Cardiac fibroblast (primary cell): Measurements from ENCODE around the gene ACSF3.

ENCODE experiments used
- DNase-seq, 2 donors: peaks; one replicate each; pipeline versions ENCODE4 v3.0.0 to v3.0.0-alpha.2; 2010; ENCODE audit warnings: low read depth in 2 of 2
- H3K4me3 ChIP-seq, 2 donors: replicated peaks in 1 of 2; 1 replicate in 1 of 2; 2 replicates in 1 of 2; pipeline ENCODE4 v1.5.1; 2011; ENCODE audit warnings: low read depth in 2 of 2, low read length in 2 of 2, mild to moderate bottlenecking in 2 of 2, moderate library complexity in 1 of 2
- TF ChIP-seq, protein P1 (sequence below): IDR thresholded peaks from one replicate; pipeline ENCODE4 v1.5.1; 2011; ENCODE audit warnings: low read depth, mild to moderate bottlenecking, low read length, inconsistent platforms

Gene ACSF3

DNA sequence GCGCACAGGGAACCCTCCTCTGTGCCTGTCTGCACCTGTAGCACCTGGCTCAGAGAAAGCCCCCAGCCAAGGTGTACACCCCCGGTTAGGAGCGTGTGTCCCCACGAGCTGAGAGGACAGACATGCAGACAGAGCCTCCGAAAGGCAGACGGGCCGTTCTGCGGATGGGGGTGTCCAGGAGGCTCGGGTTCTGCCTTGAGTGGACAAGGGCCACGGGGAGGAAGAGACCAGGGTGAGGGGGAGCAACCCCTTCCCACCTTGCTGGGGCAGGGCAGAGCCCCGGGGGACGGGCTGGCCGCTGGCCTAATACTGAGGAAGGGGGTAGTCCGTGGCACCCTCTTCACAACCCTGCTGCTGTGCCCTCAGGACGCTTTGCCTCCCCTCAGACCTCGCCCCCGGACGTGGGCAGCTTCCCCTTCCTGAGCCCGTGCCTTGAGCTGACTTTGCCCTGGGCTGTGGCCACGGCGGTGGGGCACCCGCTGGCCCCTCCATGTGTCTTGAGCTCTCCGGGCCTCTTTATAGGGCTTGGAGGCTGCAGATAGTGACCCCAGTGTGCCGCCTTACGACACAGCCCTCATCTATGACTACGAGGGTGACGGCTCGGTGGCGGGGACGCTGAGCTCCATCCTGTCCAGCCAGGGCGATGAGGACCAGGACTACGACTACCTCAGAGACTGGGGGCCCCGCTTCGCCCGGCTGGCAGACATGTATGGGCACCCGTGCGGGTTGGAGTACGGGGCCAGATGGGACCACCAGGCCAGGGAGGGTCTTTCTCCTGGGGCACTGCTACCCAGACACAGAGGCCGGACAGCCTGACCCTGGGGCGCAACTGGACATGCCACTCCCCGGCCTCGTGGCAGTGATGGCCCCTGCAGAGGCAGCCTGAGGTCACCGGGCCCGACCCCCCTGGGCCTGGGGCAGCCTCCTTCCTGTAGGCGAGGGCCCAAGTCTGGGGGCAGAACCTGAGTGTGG is 101.0 kb downstream of the ACSF3 start:
- H3K4me3 ChIP-seq = no peak overlapping the region
- TF ChIP-seq, protein P1, sequence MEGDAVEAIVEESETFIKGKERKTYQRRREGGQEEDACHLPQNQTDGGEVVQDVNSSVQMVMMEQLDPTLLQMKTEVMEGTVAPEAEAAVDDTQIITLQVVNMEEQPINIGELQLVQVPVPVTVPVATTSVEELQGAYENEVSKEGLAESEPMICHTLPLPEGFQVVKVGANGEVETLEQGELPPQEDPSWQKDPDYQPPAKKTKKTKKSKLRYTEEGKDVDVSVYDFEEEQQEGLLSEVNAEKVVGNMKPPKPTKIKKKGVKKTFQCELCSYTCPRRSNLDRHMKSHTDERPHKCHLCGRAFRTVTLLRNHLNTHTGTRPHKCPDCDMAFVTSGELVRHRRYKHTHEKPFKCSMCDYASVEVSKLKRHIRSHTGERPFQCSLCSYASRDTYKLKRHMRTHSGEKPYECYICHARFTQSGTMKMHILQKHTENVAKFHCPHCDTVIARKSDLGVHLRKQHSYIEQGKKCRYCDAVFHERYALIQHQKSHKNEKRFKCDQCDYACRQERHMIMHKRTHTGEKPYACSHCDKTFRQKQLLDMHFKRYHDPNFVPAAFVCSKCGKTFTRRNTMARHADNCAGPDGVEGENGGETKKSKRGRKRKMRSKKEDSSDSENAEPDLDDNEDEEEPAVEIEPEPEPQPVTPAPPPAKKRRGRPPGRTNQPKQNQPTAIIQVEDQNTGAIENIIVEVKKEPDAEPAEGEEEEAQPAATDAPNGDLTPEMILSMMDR = no peak
- DNase-seq = no peak

DNA sequence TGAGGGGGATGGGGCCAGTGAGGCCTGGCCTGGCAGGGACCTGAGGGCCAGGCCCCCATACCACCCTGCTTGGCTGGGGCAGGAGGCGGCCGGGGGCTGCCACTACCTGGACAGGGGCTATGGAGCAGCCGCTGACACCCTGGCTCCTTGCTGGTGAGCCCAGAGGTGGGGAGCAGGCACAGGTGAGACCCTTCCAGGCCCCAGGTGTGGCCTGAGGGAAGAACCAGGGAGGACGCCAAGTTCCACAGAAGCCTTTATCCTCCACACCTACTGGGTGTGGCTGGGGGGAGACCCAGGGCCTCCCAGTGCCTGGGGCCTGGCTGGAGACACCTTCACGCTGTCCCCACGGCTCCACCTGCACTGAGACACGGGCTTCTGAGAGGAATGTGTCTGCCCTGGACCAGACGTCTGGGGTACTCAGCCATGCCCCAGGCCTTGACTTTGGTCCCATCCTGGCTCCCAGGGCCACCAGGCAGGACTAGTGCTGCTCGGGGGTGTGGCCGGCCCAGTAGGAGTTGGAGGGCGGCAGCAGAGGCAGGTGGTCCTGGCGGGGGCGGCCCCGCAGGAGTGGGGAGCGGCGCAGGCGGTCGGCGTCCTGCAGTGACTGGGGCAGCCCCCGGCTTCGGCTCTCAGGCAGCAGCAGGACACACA is 102.0 kb downstream of the ACSF3 start:
- TF ChIP-seq, protein P1 = no peak
- no peak for DNase-seq

DNA sequence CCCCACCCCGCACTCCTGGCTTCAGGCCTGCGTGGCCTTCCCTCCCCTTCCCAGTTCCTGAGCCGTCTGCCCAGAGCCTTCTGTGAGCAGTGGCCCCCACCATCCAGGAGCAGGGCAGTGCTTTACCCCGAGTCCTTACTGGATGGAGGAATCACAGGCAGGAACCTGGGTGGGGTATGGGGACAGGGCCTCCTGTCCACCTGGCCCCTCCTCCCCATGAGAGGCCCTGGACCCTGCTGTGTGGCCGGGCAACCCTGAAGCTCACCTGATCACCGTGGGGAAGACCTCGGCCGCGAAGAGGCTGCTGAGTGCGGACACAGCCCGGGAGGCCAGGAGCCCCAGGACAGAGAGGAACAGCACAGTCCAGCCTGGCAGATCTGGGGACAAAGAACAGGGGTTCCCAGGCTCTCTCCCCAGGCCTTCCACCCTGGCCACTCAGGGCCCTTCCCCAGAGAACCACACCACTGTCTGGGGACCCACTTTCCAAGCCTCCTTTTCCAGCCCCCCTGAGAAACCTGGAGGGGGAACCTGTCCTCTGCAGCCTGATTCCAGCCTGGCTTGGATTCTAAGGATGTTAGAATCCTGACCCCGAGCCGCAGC is 103.5 kb downstream of the ACSF3 start:
- no peak overlapping the region for H3K4me3 ChIP-seq

More for the DNA sequence above, 102.0 kb downstream of the ACSF3 start:
- no peak overlapping the region for H3K4me3 ChIP-seq

DNA sequence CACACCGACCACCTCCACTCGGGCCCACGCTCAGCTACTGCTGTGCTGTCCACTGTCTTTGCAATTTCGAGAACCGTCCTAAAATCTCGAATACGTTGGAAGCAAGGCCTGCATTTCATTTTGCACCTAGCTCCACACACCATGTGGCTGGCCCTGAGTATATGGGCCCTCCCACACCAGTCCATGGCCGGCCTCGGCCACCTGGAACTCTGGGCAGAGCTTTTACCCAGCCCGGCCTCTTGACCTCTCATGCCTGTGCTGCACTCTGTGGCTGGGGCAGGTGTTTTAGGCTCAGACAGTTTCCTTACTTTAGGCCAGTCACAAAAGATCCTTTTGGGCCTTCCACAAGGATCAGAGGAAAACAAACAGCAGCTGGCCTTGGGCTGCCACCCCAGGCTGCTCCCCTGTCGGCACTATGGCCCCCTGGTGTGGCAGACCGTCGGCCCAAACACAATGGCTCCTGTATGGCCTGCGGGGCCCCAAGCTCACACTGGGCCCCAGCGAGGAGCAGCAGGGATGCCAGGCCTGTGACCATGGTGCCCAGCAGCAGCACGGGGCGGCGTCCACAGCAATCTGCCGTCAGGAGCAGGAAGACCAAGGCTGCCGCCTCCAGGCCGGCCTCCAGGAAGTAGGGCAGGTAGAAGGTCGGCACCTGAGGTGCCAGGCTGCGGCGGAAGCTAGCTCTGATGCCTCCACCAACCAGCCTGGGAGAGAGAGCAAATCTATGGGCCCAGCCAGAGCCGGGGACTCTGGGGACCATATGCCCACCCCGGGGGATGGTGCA is 104.2 kb downstream of the ACSF3 start:
- no peak for DNase-seq
- TF ChIP-seq, protein P1 = no peak
- no peak overlapping the region for H3K4me3 ChIP-seq

More for the DNA sequence above, 103.5 kb downstream of the ACSF3 start:
- TF ChIP-seq, protein P1 = no peak
- no peak for DNase-seq

GRCh38 chr16:89198417-89199240 is 105.0 kb downstream of the ACSF3 start:
- no peak for DNase-seq
- TF ChIP-seq, protein P1 = no peak
- no peak overlapping the region for H3K4me3 ChIP-seq
